Hematopoietic multipotent progenitor cell (in vitro differentiated cells): ENCODE measurements around the gene HLA-DMB. TPM values are rescaled to one million over a fixed set of nuclear protein-coding genes. Genes with fewer than 3 reads are reported as not detected.
A peak's percentile ranks its signal among the peaks of the same experiment; 100 is the strongest.

Experiments
- DNase-seq, 3 donors: peaks; one replicate each; pipeline ENCODE4 v3.0.0-alpha.2; 2011 to 2015; ENCODE audit warnings: low read depth in 2 of 3, low spot score in 2 of 3
- total RNA-seq: library from RNA; depleted of rRNA; stranded (reverse); fragments of >200 nt; gene quantifications from one replicate; pipeline ENCODE4 v1.2.3, GENCODE V29; 2012

HLA-DMB gene
- total RNA-seq, 1 donor, result 71.6 TPM

DNA sequence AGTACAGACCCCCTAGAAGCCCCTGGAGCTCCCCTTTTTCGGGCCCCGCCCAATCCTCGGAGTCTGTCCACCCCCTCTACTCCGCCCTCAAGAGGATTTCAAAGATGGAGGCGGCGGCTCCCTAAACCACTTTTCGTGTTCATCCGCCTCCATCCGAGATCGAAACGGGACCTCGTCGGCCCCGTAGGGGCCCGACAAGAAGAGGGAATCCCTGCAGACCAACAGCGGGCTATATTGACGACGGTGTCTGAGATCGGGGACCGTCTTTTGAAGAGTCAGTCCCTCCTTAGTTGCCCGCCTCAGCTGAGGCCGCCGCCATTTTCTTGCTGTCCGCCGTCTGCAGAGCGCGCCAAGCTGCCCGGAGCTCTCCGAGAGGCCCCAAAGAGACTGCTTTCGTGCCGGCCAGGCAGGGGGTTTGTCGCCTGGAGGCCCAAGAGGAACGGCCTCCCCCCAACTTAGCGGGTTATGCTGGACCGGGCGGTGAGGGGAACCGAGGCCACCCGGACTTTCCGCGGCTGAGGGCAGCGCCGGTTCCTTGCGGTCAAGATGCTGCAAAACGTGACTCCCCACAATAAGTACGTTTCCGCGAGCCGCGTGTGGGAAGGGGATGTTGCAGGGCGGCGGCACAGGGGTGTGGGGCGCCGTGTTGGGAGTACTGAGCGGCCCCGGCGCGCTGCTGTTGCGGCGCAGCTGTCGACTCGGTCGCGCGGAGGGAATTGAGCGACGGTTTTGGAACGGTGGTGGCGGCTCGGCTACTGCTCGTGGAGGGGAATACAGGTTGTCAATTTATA lies 31.7 kb upstream of the HLA-DMB start:
- peak in 1 of 3 donors; percentile 74 for DNase-seq

DNA sequence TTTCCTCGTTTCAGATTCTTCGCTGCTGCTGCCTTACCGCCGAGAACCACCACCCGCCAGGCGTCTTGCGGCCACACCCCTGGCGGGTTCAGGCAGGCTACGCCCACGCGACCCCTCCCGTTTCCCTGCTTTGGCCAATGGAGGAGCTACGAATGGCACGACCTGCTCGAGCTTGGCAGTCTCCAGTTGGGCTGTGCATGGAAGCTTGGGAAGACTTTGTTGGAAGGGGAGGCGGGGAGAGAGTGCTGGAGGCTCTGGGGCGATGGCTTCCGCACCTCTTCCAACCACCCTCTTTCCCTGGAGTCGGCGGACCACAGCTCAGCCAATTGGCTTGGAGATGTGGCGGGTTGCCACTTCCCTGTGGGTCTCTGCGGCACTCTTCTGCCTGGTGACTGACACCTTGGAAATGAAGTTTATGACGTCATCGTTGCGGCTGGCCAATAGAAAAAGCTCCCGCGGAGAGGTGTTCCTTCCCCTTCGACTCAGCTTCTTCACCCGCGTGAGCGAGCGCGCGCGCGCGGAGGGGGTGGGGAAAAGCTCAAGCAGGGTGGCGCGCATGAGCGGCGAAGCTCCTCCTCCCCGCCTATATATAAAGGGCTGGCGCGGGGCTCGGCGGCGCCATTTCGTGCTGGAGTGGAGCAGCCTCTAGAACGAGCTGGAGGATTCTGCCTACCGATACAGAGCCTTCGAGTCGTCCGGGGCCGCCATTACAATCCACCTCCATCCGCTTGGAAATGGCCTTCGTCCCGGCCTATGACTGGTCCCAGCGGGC lies 30.9 kb upstream of the HLA-DMB start:
- peak; percentile 100 for DNase-seq

GRCh38 chr6:32971242-32971580 lies 30.4 kb upstream of the HLA-DMB start:
- DNase-seq, result no peak

DNA sequence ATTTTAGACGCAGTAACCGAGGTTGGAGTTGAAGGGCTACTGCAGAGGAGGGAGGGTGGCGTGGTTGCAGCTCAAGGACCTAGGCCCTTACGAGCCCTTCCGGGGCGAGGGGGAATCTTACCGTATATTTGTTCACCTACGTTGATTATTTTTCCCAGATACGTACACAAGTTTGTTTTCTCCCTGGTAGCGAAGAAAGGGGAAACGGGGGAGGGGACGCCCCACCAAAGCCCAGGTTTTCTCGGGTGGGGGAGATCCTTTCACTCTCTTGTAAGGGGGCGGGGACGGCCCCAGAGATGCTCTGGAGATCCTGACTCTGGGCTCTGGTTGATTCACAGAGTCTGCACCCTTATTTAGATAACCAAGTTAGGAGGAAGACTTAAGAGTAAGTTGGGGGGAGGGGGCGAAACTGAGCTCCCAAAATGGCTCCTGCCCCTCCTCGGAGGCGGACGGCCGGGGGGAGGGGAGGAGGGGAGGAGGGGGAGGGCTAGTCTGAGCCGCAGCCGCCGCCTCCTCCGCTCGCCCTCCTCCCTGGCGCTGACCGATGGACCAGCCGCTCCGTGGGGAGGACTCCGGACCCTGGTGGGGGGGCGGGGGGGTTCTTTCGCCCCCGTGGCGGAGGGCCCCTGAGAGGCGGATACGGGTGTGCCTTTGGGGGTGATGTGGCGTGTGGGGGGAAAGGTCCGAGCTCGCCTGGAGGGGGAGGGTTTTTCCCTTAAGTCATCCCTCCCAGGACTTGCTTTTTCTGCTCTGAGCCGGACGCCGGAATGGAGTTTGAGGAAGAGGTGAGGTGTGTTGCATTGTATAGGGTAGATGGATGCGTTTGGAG lies 29.8 kb upstream of the HLA-DMB start:
- DNase-seq, result peak in 2 of 3 donors; percentile 71 to 88

DNA sequence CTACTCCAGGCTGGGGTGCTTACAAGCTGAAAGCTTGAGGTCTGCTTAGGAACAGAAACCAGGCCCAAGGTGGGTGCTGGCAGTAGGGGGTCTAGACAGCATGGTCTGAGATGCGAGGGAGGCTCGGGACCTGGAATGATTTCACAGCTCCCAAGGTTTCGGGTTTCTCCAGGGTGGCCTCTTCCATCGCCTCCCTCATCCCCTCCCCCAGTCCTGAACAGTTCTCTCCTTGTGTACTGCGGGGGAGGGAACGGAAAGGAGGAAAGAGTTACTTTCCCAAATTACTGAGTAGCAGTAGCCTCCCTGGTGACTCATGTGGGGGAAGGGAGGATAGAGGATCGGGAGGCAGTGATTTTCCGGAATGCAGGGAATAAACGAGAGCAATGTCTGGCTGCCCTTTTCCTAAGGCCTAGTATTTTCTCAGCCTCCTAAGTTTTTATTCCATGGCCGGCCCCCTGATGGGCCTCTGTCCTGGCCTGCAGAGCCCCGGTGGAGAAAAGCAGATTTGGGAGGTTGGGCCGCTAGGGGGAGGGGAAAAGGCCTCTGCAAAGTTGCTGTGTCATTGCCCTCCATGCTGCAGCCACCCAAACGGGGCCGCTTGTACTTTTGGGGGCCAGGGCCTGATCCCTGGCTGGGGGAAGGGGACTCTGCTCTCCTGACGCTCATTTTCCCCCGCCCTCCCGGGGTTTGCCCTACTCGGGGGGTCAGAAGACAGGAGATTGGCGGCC lies 29.0 kb upstream of the HLA-DMB start:
- peak in 2 of 3 donors; percentile 89 to 95 for DNase-seq

DNA sequence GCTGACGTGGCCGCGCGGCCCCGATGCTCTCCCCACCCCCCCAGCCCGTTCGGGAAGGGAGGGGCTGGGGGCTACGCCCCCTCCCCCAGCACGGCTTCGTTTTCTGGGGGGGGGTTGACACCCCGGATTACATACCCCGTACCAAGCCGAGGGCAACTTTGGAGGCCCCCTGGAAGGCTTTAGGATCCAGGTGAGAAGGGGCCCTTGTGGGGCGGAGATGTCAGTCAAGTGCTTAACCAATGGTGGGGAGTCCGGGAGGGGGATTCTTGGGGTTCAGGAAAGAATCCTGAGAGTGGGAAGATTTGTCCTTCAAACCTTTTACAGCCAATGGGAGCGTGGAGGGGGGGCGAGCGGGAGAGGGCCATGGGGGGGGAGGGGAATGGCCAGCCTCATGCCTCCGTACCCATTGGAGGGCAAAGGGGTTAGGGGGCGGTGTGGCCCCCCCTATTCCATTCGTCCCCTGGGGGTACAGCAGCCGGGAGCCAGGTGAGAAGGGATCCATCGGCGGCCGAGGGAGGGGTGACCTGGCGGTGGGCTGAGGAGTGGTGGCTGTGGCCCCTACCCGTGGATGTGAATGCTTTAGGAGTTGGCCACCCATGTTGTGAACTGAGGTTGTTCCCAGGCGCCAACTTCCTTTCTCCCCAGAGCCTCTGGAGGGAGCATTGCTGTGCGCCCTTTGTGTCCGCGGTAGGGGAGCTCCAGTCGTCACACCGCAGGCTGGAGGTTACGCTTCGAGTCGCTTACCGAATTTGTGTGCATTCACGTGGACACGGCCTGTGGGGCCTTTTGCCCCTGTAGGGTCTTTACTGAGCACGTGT lies 28.2 kb upstream of the HLA-DMB start:
- DNase-seq, result peak in 2 of 3 donors; percentile 62 to 67

DNA sequence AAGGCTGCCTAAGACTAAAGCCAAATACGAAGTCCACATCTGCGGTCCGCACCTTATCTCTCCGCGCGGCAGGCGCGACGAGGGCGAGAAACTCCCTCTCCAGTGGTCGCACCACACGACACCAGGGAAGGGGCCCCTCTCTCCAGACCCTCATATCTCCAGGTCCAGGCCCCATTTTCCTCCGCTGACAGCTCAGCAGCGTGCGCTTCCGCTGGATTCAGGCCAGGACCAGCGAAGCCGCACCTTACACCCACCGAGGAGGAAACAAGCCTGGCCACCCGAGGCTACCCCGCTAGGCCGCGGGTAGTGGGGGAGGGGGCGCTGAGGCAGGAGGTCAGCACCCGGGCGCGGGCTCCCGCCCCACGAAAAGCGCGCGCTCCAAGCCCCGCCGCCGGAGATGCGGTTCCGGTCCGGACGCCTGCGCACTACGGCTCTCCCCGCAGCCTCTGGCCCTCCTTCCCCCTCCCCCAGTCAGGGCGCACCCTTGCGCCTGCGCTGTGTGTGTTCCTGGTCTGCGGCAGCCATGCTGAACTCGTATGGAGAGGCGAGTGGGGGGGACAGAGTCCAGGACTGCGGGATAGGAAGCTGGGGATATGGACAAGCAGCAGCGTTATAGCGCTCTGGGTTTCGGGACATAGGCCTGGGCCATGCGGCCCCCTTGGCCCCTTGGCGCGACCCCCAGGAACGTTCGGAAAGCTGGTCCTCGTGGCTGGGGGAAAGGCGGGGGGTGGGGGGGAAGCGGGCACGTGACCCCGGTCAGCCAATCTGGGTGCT lies 27.5 kb upstream of the HLA-DMB start, which contains the start of gene BRD2:
Gene BRD2, plus strand, starts transcription at position 502 of the 774 bp plus-strand sequence. CDS start 4,305 bp downstream, outside the sequence.
- peak; percentile 96 to 99 (median 98) for DNase-seq

DNA sequence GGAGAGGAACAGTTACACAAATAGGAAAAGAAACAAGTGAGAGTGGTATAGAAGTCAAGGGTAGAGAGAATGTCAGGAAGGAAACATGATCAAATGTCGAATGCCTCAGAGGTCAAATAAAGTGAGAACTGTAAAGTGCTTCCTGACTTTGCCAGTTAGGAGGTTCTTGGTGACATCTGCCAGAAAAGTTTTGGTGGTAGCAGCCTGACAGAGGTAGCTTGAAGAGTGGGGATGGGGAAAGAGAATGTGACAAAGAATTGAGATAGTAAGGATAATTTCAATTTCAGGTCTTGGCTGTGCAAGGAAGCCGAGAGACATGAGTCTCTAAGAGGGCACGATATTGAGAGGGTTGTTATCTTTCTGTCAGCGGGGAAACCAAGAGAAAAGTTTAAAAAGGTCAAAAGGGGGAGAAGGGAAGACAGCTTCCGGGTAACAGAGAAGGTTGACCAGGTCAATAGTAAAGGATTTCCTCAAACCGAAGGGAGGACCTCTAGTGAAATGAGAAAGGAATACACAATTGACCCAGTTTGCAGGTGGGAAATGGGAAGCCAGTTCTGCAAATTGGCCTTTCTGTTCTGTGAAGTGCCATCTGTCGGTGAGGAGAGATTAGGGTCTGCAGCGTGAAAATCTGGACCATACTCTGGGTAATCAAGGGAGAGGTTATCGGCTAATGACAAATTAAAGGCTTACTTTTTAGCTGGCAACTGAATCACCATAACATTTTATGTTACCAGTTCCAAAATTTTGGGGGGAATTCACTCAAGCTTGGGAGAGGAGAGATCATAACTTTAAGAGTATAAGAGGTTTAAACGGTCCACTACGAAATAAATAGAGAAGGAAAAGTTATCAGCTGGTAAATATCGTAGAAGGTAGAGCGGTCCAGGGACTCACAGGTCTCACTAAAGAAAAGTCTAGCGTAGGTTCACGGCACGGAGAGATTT lies 26.6 kb upstream of the HLA-DMB start:
- peak in 2 of 3 donors; percentile 57 to 61 for DNase-seq

- no peak for DNase-seq
Observed at GRCh38 chr6:32964776-32965175, 23.9 kb upstream of the HLA-DMB start.

GRCh38 chr6:32963866-32964265 lies 23.0 kb upstream of the HLA-DMB start:
- no peak for DNase-seq

DNA sequence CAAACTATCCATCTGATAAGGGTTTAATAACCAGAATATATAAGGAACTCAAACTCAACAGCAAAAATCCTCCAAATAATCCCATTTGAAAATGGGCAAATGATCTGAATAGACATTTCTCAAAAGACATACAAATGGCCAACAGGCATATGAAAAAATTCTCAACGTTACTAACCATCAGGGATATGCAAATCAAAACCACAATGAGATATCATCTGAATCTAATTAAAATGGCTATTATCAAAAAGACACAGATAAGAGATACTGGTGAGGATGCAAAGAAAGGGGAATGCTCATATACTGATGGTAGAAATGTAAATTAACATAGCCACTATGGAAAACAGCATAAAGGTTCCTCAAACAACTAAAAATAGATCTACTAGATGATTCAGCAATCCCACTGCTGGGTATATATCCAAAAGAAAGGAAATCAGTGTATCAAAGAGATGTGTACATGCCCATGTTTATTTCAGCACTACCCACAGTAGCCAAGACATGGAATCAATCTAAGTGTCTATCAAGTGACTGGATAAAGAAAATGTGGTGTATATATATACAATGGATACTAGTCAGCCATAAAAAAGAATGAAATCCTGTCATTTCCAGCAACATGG lies 21.5 kb upstream of the HLA-DMB start:
- no peak for DNase-seq

- DNase-seq, result no peak
Observed at GRCh38 chr6:32960563-32960962, 19.7 kb upstream of the HLA-DMB start.

- no peak for DNase-seq
Observed at GRCh38 chr6:32956176-32956575, 15.3 kb upstream of the HLA-DMB start.

DNA sequence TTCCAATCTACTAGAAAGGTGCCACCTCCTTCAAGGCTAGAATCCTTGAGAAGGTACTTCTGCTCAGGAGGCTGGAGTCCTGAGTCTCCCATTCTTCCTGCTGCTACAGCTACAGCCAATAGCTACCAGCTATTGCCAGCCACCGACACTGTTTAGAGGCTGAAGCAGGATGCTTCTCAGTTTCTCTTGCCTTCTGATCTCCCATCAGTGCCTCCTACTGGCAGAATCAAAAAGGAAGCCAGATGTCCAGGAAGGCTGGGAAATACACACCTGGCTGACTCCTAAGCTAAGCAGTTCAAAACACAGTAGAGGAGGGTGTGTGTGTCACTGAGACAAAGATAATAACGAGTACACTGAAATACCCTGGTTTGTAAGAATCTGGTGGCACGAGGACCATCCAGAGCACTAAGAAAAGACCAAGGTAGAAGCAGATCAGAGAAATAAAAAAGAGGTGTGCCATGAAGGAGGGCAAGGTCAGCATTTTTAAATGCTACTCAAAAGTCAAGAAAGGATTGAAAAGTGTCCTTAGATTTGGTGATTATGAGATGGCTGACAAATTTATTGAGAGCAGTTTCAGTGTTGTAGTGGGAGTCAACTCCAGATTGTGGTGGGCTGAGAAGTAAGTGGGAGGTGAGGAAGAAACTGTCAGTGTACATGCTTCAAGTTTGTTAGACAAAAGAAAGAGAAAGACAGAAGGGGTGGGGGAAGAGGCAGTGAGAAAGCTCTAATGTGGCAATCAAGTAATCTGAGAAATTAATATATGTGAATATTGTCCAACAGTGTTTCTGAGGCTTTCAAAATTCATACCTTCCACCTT lies 14.4 kb upstream of the HLA-DMB start:
- no peak for DNase-seq

GRCh38 chr6:32954267-32954666 lies 13.4 kb upstream of the HLA-DMB start:
- DNase-seq, result no peak

DNA sequence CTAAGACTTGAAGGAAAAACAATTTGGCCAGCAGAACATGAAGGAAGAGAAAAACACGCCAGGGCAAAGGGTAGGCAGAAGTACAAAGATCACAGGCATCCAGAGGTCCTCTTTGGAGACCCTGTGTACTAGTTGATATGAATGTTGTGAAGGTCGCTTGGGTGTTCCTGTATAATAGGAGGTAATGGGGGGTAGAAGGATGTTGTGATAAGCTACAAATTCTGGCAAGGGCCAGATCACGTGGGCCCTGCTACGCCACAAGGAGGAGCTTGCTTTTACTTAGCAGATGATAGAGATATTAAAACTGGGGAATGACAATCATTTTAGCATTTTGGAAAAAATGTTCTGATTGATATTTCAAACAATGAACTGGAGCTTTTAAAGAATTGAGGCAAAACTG lies 12.9 kb upstream of the HLA-DMB start:
- no peak for DNase-seq
